Neural cell (in vitro differentiated cells): ENCODE data around the gene ZNF473. TPM values are rescaled to one million over a fixed set of nuclear protein-coding genes. Genes with fewer than 3 reads are reported as not detected.

Source experiments
- H2AFZ ChIP-seq: fragments of 200-600, 300-800 bp; sonication (generic), shearing (Covaris generic); 2 replicates; pipeline ENCODE4 v1.6.0; 2014; ENCODE audit warnings: low read depth, mild to moderate bottlenecking, antibody characterized with exemption, low read length, moderate library complexity
- H3F3A ChIP-seq: fragments of 200-600 bp; shearing (Covaris generic); 2 replicates; pipeline ENCODE4 v1.6.1; 2016; ENCODE audit warnings: mild to moderate bottlenecking, moderate library complexity, mixed read lengths, antibody characterized with exemption, low read length; ENCODE audit not compliant: insufficient read depth, poor library complexity, severe bottlenecking
- H3K27ac ChIP-seq: fragments of 200-600, 300-800 bp; sonication (generic), shearing (Covaris generic); 2 replicates; pipeline ENCODE4 v1.5.1; 2014; ENCODE audit warnings: mild to moderate bottlenecking, low read length, moderate library complexity
- H3K27me3 ChIP-seq: fragments of 300-800, 200-600 bp; sonication (generic), shearing (Covaris generic); 2 replicates; pipeline ENCODE4 v1.6.0; 2014; ENCODE audit warnings: mild to moderate bottlenecking, low read depth, low read length, moderate library complexity; ENCODE audit not compliant: insufficient read depth
- H3K36me3 ChIP-seq: fragments of 300-800, 200-600 bp; sonication (generic), shearing (Covaris generic); 2 replicates; pipeline ENCODE4 v1.5.1; 2014; ENCODE audit warnings: mild to moderate bottlenecking, antibody characterized with exemption, low read length, moderate library complexity; ENCODE audit not compliant: insufficient read depth
- H3K4me2 ChIP-seq: fragments of 300-800, 200-600 bp; sonication (generic), shearing (Covaris generic); 2 replicates; pipeline ENCODE4 v1.6.0; 2014; ENCODE audit warnings: mild to moderate bottlenecking, low read length
- H3K4me3 ChIP-seq: fragments of 300-800, 200-600 bp; sonication (generic), shearing (Covaris generic); 2 replicates; pipeline ENCODE4 v1.5.1; 2014; ENCODE audit warnings: mild to moderate bottlenecking, low read length, moderate library complexity
- H3K79me2 ChIP-seq: fragments of 200-600 bp; shearing (Covaris generic); replicated peaks from 2 replicates; pipeline ENCODE4 v1.6.0; 2014; ENCODE audit warnings: mild to moderate bottlenecking, low read length, moderate library complexity; ENCODE audit not compliant: insufficient read depth
- H3K9ac ChIP-seq: fragments of 300-800, 200-600 bp; sonication (generic), shearing (Covaris generic); 2 replicates; pipeline ENCODE4 v1.6.1; 2016; ENCODE audit warnings: mild to moderate bottlenecking, low read length, mixed read lengths
- H3K9me2 ChIP-seq: fragments of 200-600 bp; shearing (Covaris generic); 2 replicates; pipeline ENCODE4 v1.6.1; 2016; ENCODE audit warnings: mild to moderate bottlenecking, low read length, mixed read lengths; ENCODE audit not compliant: insufficient read depth
- H3K9me3 ChIP-seq: fragments of 200-600, 300-800 bp; sonication (generic), shearing (Covaris generic); 2 replicates; pipeline ENCODE4 v1.6.1; 2016; ENCODE audit warnings: mild to moderate bottlenecking, mixed run types, low read length, moderate library complexity, mixed read lengths
- H4K20me1 ChIP-seq: fragments of 200-600 bp; shearing (Covaris generic); 2 replicates; pipeline ENCODE4 v1.6.1; 2016; ENCODE audit warnings: mild to moderate bottlenecking, mixed run types; ENCODE audit not compliant: insufficient read depth
- EP300 ChIP-seq: fragments of 450-650 bp; conservative IDR thresholded peaks from 2 replicates; pipeline ENCODE4 v1.6.1; 2014; ENCODE audit warnings: antibody characterized with exemption, mild to moderate bottlenecking, moderate library complexity; ENCODE audit not compliant: poor library complexity, severe bottlenecking
- MXI1 ChIP-seq: fragments of 450-650 bp; conservative IDR thresholded peaks from 2 replicates; pipeline ENCODE4 v1.6.1; 2014; ENCODE audit warnings: antibody characterized with exemption, mild to moderate bottlenecking; ENCODE audit not compliant: poor library complexity, severe bottlenecking
- POLR2AphosphoS5 ChIP-seq: IDR thresholded peaks from 2 replicates; pipeline ENCODE4 v1.6.1; 2012
- RAD21 ChIP-seq: fragments of 450-650 bp; conservative IDR thresholded peaks from 2 replicates; pipeline ENCODE4 v1.6.1; 2014; ENCODE audit warnings: antibody characterized with exemption, mild to moderate bottlenecking, moderate library complexity
- REST ChIP-seq: IDR thresholded peaks from 2 replicates; pipeline ENCODE4 v1.6.1; 2012; ENCODE audit warnings: borderline replicate concordance
- SMC3 ChIP-seq: fragments of 450-650 bp; conservative IDR thresholded peaks from 2 replicates; pipeline ENCODE4 v1.6.1; 2014; ENCODE audit warnings: antibody characterized with exemption, mild to moderate bottlenecking, moderate library complexity; ENCODE audit not compliant: poor library complexity
- TAF1 ChIP-seq: IDR thresholded peaks from 2 replicates; pipeline ENCODE4 v1.6.1; 2012; ENCODE audit warnings: low read depth
- polyA plus RNA-seq: library from polyadenylated mRNA; depleted of rRNA; stranded (reverse); fragments of >200 nt; gene quantifications from 2 replicates; pipeline ENCODE4 v1.2.3, GENCODE V29; 2014

The ZNF473 gene
- polyA plus RNA-seq, 1 donor from 2014 or later = 8.4 TPM

- Histone ChIP-seq H3F3A (no peaks in the 10 kb centered on the region), H3K27ac (no peak overlapping the region), H3K4me3 (no peak overlapping the region), H3K4me2 (no peak overlapping the region), H3K27me3 (no peaks in the 10 kb centered on the region), H3K9ac (no peak overlapping the region), H3K9me3 (no peaks in the 10 kb centered on the region), H3K9me2 (no peaks in the 10 kb centered on the region), H4K20me1 (no peaks in the 10 kb centered on the region), H3K36me3 (no peaks in the 10 kb centered on the region), H2AFZ (no peak overlapping the region), H3K79me2 (no peaks in the 10 kb centered on the region)
- TF ChIP-seq POLR2AphosphoS5 (no peak), MXI1 (no peak), TAF1 (no peak), EP300 (no peak), REST (peak; percentile 98), RAD21 (no peak)
Measured at GRCh38 chr19:49987159-49987698, 38.6 kb upstream of the ZNF473 start.

- H4K20me1 ChIP-seq = no peaks in the 10 kb centered on the region
- H3K36me3 ChIP-seq = peaks cover 6% of the 10 kb centered on the region
- H3K27me3 ChIP-seq = no peaks in the 10 kb centered on the region
- no peaks in the 10 kb centered on the region for H3F3A ChIP-seq
- no peak overlapping the region for H3K4me2 ChIP-seq
- H3K27ac ChIP-seq = no peak overlapping the region
- H3K4me3 ChIP-seq = no peak overlapping the region
- no peak overlapping the region for H2AFZ ChIP-seq
- TF ChIP-seq TAF1 (no peak), EP300 (no peak), MXI1 (no peak), SMC3 (no peak), REST (no peak), RAD21 (no peak)
- no peaks in the 10 kb centered on the region for H3K79me2 ChIP-seq
- no peak overlapping the region for H3K9ac ChIP-seq
- no peaks in the 10 kb centered on the region for H3K9me3 ChIP-seq
- H3K9me2 ChIP-seq = no peaks in the 10 kb centered on the region
Measured at GRCh38 chr19:49988007-49988406, 37.8 kb upstream of the ZNF473 start.
